HepG2 (cell line): ENCODE measurements around the gene SEM1. TPM values are rescaled to one million over a fixed set of nuclear protein-coding genes. Genes with fewer than 3 reads are reported as not detected.

Source experiments
- ATAC-seq: fragments of 200-7000 bp; cut with Tn5 transposase; 3 replicates; pipeline ENCODE4 v1.9.1; 2020; ENCODE audit warnings: mild to moderate bottlenecking, moderate library complexity
- BruUV-seq: library from RNA; stranded (reverse); fragments of 400-500 nt; replicated peaks from 2 replicates; lab custom pipeline; 2021; lab: Mats Ljungman, UMichigan
- CTCF ChIA-PET: fragments of 300-600 bp; formaldehyde crosslinking; extraction: SDS; loops from one replicate; lab custom pipeline; 2021; ENCODE audit warnings: low total read pairs, inconsistent platforms, low intra/inter-chr PET ratio; lab: Yijun Ruan, JAX
- POLR2A ChIA-PET: fragments of 350-600 bp; sonication (Branson Sonifier 250); formaldehyde crosslinking; loops from one replicate; lab custom pipeline; 2020; ENCODE audit warnings: antibody characterized with exemption, inconsistent platforms; lab: Yijun Ruan, JAX
- DNase-seq: peaks from one replicate; pipeline ENCODE4 v3.0.0-alpha.2; 2015; ENCODE audit warnings: low spot score
- FAIRE-seq: peaks from 3 replicates; lab custom pipeline; 2011; peaks lifted over from hg19 to GRCh38; lab: Jason Lieb, UNC
- H2AFZ ChIP-seq: one replicate; pipeline ENCODE4 v1.6.1; 2011; ENCODE audit warnings: low read length, inconsistent platforms
- H3K27ac ChIP-seq: fragments of 300-600 bp; 3 replicates; pipeline ENCODE4 v1.8.0; 2011; ENCODE audit warnings: mixed run types, mild to moderate bottlenecking, mixed read lengths, low read length, inconsistent platforms; ENCODE audit not compliant: insufficient read depth; ENCODE audit errors: extremely low read length
- H3K27me3 ChIP-seq, 2 experiments: fragments of 200-600 bp in 1 of 2; 2 replicates in 1 of 2; 3 replicates in 1 of 2; pipeline versions ENCODE4 v1.6.0 to v1.8.0; 2011; ENCODE audit warnings: low read length in 2 of 2, mild to moderate bottlenecking in 2 of 2, moderate library complexity in 2 of 2, inconsistent platforms in 1 of 2; ENCODE audit not compliant: insufficient read depth in 2 of 2, control insufficient read depth in 1 of 2
- H3K36me3 ChIP-seq, 2 experiments: fragments of 200-600 bp in 1 of 2; replicated peaks in 1 of 2; 2 replicates in 1 of 2; 3 replicates in 1 of 2; pipeline versions ENCODE4 v1.5.1 to v1.8.0; 2011; ENCODE audit warnings: low read length in 2 of 2, inconsistent platforms in 1 of 2; ENCODE audit not compliant: insufficient read depth in 2 of 2, control insufficient read depth in 1 of 2
- H3K4me1 ChIP-seq: 2 replicates; pipeline ENCODE4 v1.5.1; 2012; ENCODE audit warnings: low read length, inconsistent platforms; ENCODE audit not compliant: insufficient read depth
- H3K4me2 ChIP-seq: 2 replicates; pipeline ENCODE4 v1.6.0; 2011; ENCODE audit warnings: low read depth, low read length, inconsistent platforms
- H3K4me3 ChIP-seq, 3 experiments: fragments of 200-600 bp in 1 of 3; sonication (generic), shearing (Covaris generic) in 1 of 3; replicated peaks in 1 of 3; 2 replicates each; pipeline ENCODE4 v1.5.1; 2011 to 2016; ENCODE audit warnings: low read length in 3 of 3, inconsistent platforms in 2 of 3, low read depth in 2 of 3, mild to moderate bottlenecking in 2 of 3, control low read depth in 1 of 3, mixed read lengths in 1 of 3; ENCODE audit not compliant: insufficient read depth in 1 of 3
- H3K79me2 ChIP-seq: one replicate; pipeline ENCODE4 v1.6.1; 2011; ENCODE audit warnings: low read length, inconsistent platforms; ENCODE audit not compliant: insufficient read depth
- H3K9ac ChIP-seq: 2 replicates; pipeline ENCODE4 v1.6.0; 2011; ENCODE audit warnings: mild to moderate bottlenecking, low read depth, low read length, inconsistent platforms; ENCODE audit not compliant: insufficient read depth
- H3K9me3 ChIP-seq: 2 replicates; pipeline ENCODE4 v1.5.1; 2012; ENCODE audit warnings: mild to moderate bottlenecking, low read length
- H4K20me1 ChIP-seq: 2 replicates; pipeline ENCODE4 v1.6.0; 2011; ENCODE audit warnings: inconsistent platforms, mild to moderate bottlenecking, low read length, moderate library complexity; ENCODE audit not compliant: insufficient read depth
- AGO2 ChIP-seq: fragments of 200-400 bp; formaldehyde crosslinking; optimal IDR thresholded peaks from 2 replicates; pipeline ENCODE3; 2017; ENCODE audit warnings: mild to moderate bottlenecking, low read depth, low read length, moderate library complexity
- ARHGAP35 ChIP-seq: sonication (generic); formaldehyde crosslinking; IDR thresholded peaks from 2 replicates; pipeline ENCODE4 v1.9.0; 2022; ENCODE audit warnings: mild to moderate bottlenecking, inconsistent platforms, moderate library complexity, missing genetic modification reagents, borderline replicate concordance
- HOXA5 ChIP-seq: sonication (generic); formaldehyde crosslinking; IDR thresholded peaks from 2 replicates; pipeline ENCODE4 v1.4.0; 2020; ENCODE audit warnings: missing genetic modification reagents
- MLLT10 ChIP-seq: sonication (generic); formaldehyde crosslinking; IDR thresholded peaks from 2 replicates; pipeline ENCODE4 v1.4.0; 2020; ENCODE audit warnings: missing genetic modification reagents
- SIX1 ChIP-seq: sonication (generic); formaldehyde crosslinking; IDR thresholded peaks from 2 replicates; pipeline ENCODE4 v1.4.0; 2020; ENCODE audit warnings: missing genetic modification reagents, borderline replicate concordance
- ZNF34 ChIP-seq: sonication (generic); formaldehyde crosslinking; IDR thresholded peaks from 2 replicates; pipeline ENCODE4 v1.4.0; 2020; ENCODE audit warnings: mild to moderate bottlenecking, missing genetic modification reagents, borderline replicate concordance
- ZNF607 ChIP-seq: sonication (generic); formaldehyde crosslinking; IDR thresholded peaks from 2 replicates; pipeline ENCODE4 v1.5.1; 2020; ENCODE audit warnings: missing genetic modification reagents, mild to moderate bottlenecking, borderline replicate concordance
- whole genome bisulfite sequencing: methylation state at CpG from one replicate; pipeline ENCODE4 v1.1.6; 2017; ENCODE audit warnings: low lambda C conversion rate; 5-methylcytosine and 5-hydroxymethylcytosine counted together
- in situ Hi-C: cut with HindIII; loops from 2 replicates; pipeline ENCODE4 v1.10.0; 2017; ENCODE audit warnings: low pct_unique_long_range_greater_than_20kb; ENCODE audit not compliant: extremely low pct_ligation_motif_present
- intact Hi-C: fragments of 100-400 bp; cut with micrococcal nuclease; formaldehyde crosslinking; loops from one replicate; pipeline ENCODE4 v1.10.0; 2022; ENCODE audit not compliant: unreplicated experiment
- polyA plus RNA-seq, 8 experiments: library from polyadenylated mRNA; depleted of rRNA in 3 of 8; stranded (reverse) in 7 of 8; unstranded in 1 of 8; fragments of >200 nt; fragmentation: Illumina TruSeq in 4 of 8; extraction: Trizol in 4 of 8; gene quantifications; 2 replicates each; pipeline versions ENCODE4 v1.2.1 to v1.2.3, GENCODE V29; 2011 to 2016; ENCODE audit warnings: low read depth in 4 of 8, missing spikeins in 1 of 8, mixed read lengths in 1 of 8; ENCODE audit not compliant: insufficient read depth in 1 of 8
- total RNA-seq, 5 experiments: library from RNA; depleted of rRNA; stranded (reverse); fragments of >200 nt; fragmentation: Illumina TruSeq; extraction: Trizol; gene quantifications; 2 replicates each; pipeline ENCODE4 v1.2.3, GENCODE V29; 2016; ENCODE audit warnings: low read depth in 1 of 5
- TF ChIP-seq, protein P1 (sequence below): sonication (generic); formaldehyde crosslinking; IDR thresholded peaks from 2 replicates; pipeline ENCODE4 v1.4.0; 2020; ENCODE audit warnings: missing genetic modification reagents; ENCODE audit errors: not compliant biosample characterization
- TF ChIP-seq, protein P2 (sequence below): sonication (generic); formaldehyde crosslinking; IDR thresholded peaks from 2 replicates; pipeline ENCODE4 v1.4.0; 2020; ENCODE audit warnings: missing genetic modification reagents, borderline replicate concordance
- TF ChIP-seq, protein P3 (sequence below): sonication (generic); formaldehyde crosslinking; IDR thresholded peaks from 2 replicates; pipeline ENCODE4 v1.5.0; 2020; ENCODE audit warnings: missing genetic modification reagents
- TF ChIP-seq, protein P4 (sequence below): sonication (generic); formaldehyde crosslinking; IDR thresholded peaks from 2 replicates; pipeline ENCODE4 v1.5.1; 2020; ENCODE audit warnings: missing genetic modification reagents, mild to moderate bottlenecking, borderline replicate concordance
- TF ChIP-seq, protein P5 (sequence below): sonication (generic); formaldehyde crosslinking; IDR thresholded peaks from 2 replicates; pipeline ENCODE4 v1.4.0; 2020; ENCODE audit warnings: missing genetic modification reagents, borderline replicate concordance

SEM1 gene
- total and polyA plus RNA-seq, 2 of the 13 experiments (the other 11 are each of a cell fraction or from before 2014, with no cell fraction given): 40.7 to 174 TPM

DNA sequence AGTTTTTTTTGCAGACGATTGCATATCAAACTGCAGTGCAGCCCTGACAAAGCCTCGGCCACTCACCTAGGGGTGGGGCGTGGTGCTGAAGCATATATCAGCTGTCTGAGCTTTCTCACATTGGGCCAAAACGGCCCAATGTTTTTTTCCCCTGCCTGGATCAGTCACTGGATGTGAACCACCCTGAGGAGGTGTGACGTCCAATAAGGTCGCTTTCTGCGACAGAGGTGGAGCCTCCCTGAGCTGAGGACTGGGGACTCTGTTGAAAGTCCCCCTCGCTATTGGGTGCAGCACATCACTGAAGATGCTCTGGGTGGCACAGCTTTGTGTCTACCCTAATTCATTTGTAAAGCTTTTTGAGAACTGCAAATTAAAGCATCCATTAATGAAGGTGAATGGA lies 60.9 kb downstream of the SEM1 start:
- no peak for ATAC-seq
- in situ Hi-C loops: no loop called here
- Histone ChIP-seq H3K27me3 (no peaks in the 10 kb centered on the region), H3K9me3 (no peaks in the 10 kb centered on the region), H4K20me1 (no peaks in the 10 kb centered on the region), H3K79me2 (no peaks in the 10 kb centered on the region), H3K9ac (no peak overlapping the region), H3K27ac (no peak overlapping the region), H3K36me3 (no peaks in the 10 kb centered on the region), H3K4me2 (no peak overlapping the region), H3K4me1 (no peaks in the 10 kb centered on the region), H3K4me3 (no peak overlapping the region), H2AFZ (no peak overlapping the region)
- POLR2A ChIA-PET: no interaction called here
- intact Hi-C loops: no loop called here
- CTCF ChIA-PET: no interaction called here
- no peak for DNase-seq
- no TSS peak for BruUV-seq
- 63% methylated on average over 8 of the region's 8 CpGs for WGBS
- no peak for FAIRE-seq
- TF ChIP-seq MLLT10 (CRISPR knock-in tag): no peak
- no peak for TF ChIP-seq HOXA5
- TF ChIP-seq, protein P1, sequence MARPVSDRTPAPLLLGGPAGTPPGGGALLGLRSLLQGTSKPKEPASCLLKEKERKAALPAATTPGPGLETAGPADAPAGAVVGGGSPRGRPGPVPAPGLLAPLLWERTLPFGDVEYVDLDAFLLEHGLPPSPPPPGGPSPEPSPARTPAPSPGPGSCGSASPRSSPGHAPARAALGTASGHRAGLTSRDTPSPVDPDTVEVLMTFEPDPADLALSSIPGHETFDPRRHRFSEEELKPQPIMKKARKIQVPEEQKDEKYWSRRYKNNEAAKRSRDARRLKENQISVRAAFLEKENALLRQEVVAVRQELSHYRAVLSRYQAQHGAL (CRISPR knock-in tag): no peak
- TF ChIP-seq ARHGAP35 (CRISPR knock-in tag): no peak
- TF ChIP-seq, protein P2, sequence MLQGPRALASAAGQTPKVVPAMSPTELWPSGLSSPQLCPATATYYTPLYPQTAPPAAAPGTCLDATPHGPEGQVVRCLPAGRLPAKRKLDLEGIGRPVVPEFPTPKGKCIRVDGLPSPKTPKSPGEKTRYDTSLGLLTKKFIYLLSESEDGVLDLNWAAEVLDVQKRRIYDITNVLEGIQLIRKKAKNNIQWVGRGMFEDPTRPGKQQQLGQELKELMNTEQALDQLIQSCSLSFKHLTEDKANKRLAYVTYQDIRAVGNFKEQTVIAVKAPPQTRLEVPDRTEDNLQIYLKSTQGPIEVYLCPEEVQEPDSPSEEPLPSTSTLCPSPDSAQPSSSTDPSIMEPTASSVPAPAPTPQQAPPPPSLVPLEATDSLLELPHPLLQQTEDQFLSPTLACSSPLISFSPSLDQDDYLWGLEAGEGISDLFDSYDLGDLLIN (CRISPR knock-in tag): no peak
- TF ChIP-seq, protein P3, sequence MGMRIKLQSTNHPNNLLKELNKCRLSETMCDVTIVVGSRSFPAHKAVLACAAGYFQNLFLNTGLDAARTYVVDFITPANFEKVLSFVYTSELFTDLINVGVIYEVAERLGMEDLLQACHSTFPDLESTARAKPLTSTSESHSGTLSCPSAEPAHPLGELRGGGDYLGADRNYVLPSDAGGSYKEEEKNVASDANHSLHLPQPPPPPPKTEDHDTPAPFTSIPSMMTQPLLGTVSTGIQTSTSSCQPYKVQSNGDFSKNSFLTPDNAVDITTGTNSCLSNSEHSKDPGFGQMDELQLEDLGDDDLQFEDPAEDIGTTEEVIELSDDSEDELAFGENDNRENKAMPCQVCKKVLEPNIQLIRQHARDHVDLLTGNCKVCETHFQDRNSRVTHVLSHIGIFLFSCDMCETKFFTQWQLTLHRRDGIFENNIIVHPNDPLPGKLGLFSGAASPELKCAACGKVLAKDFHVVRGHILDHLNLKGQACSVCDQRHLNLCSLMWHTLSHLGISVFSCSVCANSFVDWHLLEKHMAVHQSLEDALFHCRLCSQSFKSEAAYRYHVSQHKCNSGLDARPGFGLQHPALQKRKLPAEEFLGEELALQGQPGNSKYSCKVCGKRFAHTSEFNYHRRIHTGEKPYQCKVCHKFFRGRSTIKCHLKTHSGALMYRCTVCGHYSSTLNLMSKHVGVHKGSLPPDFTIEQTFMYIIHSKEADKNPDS: no peak
- TF ChIP-seq, protein P4, sequence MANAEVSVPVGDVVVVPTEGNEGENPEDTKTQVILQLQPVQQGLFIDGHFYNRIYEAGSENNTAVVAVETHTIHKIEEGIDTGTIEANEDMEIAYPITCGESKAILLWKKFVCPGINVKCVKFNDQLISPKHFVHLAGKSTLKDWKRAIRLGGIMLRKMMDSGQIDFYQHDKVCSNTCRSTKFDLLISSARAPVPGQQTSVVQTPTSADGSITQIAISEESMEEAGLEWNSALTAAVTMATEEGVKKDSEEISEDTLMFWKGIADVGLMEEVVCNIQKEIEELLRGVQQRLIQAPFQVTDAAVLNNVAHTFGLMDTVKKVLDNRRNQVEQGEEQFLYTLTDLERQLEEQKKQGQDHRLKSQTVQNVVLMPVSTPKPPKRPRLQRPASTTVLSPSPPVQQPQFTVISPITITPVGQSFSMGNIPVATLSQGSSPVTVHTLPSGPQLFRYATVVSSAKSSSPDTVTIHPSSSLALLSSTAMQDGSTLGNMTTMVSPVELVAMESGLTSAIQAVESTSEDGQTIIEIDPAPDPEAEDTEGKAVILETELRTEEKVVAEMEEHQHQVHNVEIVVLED (CRISPR knock-in tag): no peak
- TF ChIP-seq, protein P5, sequence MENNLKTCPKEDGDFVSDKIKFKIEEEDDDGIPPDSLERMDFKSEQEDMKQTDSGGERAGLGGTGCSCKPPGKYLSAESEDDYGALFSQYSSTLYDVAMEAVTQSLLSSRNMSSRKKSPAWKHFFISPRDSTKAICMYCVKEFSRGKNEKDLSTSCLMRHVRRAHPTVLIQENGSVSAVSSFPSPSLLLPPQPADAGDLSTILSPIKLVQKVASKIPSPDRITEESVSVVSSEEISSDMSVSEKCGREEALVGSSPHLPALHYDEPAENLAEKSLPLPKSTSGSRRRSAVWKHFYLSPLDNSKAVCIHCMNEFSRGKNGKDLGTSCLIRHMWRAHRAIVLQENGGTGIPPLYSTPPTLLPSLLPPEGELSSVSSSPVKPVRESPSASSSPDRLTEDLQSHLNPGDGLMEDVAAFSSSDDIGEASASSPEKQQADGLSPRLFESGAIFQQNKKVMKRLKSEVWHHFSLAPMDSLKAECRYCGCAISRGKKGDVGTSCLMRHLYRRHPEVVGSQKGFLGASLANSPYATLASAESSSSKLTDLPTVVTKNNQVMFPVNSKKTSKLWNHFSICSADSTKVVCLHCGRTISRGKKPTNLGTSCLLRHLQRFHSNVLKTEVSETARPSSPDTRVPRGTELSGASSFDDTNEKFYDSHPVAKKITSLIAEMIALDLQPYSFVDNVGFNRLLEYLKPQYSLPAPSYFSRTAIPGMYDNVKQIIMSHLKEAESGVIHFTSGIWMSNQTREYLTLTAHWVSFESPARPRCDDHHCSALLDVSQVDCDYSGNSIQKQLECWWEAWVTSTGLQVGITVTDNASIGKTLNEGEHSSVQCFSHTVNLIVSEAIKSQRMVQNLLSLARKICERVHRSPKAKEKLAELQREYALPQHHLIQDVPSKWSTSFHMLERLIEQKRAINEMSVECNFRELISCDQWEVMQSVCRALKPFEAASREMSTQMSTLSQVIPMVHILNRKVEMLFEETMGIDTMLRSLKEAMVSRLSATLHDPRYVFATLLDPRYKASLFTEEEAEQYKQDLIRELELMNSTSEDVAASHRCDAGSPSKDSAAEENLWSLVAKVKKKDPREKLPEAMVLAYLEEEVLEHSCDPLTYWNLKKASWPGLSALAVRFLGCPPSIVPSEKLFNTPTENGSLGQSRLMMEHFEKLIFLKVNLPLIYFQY (CRISPR knock-in tag): no peak
- TF ChIP-seq AGO2: no peak
- no peak for TF ChIP-seq ZNF607
- TF ChIP-seq ZNF34 (CRISPR knock-in tag): no peak
- TF ChIP-seq SIX1 (CRISPR knock-in tag): no peak
